Mucosa of rectum (tissue), 2 donors: ENCODE data around the gene PPP2R5E.

Experiments used
- H3K27ac ChIP-seq, 2 donors: one replicate each; pipeline ENCODE4 v1.7.0; 2013; ENCODE audit warnings: inconsistent platforms in 2 of 2, low read depth in 2 of 2, low read length in 2 of 2
- H3K27me3 ChIP-seq, 2 donors: one replicate each; pipeline ENCODE4 v1.7.0; 2013; ENCODE audit warnings: low read length in 2 of 2; ENCODE audit not compliant: control insufficient read depth in 2 of 2, insufficient read depth in 2 of 2
- H3K36me3 ChIP-seq, 2 donors: one replicate each; pipeline ENCODE4 v1.7.0; 2013; ENCODE audit warnings: low read length in 2 of 2; ENCODE audit not compliant: control insufficient read depth in 2 of 2, insufficient read depth in 2 of 2
- H3K4me1 ChIP-seq, 2 donors: one replicate each; pipeline ENCODE4 v1.7.0; 2013; ENCODE audit warnings: low read length in 2 of 2, mild to moderate bottlenecking in 1 of 2; ENCODE audit not compliant: control insufficient read depth in 2 of 2, insufficient read depth in 2 of 2
- H3K4me3 ChIP-seq, 2 donors: one replicate each; pipeline ENCODE4 v1.7.0; 2013; ENCODE audit warnings: low read length in 2 of 2
- H3K9ac ChIP-seq, 2 donors: one replicate each; pipeline ENCODE4 v1.7.0; 2013; ENCODE audit warnings: low read length in 2 of 2, low read depth in 1 of 2, mild to moderate bottlenecking in 1 of 2
- H3K9me3 ChIP-seq, 2 donors: one replicate each; pipeline ENCODE4 v1.7.0; 2013; ENCODE audit warnings: low read length in 2 of 2; ENCODE audit not compliant: control insufficient read depth in 2 of 2
- donor health status: healthy.
- donor health status: Normal muscosa, but diverticular disease.

PPP2R5E gene

DNA sequence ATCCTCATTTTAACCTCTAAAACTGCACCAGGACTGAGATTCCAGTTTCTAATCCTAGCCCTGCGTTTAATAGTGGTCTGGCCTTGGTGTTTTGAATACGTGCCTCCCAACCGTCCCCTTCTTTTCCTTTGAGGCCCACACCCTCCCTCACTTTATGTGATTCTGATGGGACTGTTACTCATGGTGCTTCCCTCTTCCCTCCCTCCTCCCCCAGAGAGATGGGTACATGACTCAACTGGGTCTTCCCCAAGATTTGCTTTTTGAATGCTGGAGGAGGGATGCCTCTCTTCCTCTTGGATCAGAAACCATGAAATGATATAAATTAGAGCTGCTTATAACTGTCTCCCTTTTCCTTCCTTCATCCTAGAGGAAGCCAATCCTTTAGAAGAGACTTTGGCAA, 8.2 kb upstream of the PPP2R5E start:
- Histone ChIP-seq H3K9me3 (no peaks in the 10 kb centered on the region), H3K4me3 (no peak overlapping the region), H3K9ac (no peak overlapping the region), H3K4me1 (no peaks in the 10 kb centered on the region), H3K36me3 (no peaks in the 10 kb centered on the region), H3K27ac (no peak overlapping the region), H3K27me3 (no peaks in the 10 kb centered on the region)

DNA sequence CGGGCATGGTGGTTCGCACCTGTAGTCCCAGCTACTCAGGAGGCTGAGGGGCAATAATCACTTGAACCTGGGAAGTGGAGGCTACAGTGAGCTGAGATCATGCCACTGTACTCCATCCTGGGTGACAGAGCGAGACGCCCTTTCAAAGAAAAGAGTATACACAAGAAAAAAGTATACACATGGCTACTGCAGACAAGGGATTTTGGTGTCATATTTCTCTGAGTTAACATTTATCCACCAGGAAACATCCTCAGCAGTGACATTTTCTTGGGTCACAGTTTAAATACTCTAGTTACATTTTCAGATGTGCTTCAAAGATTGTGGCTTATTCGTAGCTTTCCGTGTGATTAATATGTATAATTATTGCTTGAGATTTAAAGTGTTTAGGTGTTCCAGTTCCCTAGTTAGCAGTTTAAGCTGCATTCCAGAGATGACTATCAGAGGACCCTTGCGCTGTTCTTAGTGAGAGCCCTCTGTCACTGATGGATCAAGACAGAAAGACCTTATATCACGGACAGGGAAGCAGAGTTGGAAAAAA, 4.7 kb upstream of the PPP2R5E start:
- no peak overlapping the region for H3K9ac ChIP-seq
- no peaks in the 10 kb centered on the region for H3K27me3 ChIP-seq
- H3K9me3 ChIP-seq = no peaks in the 10 kb centered on the region
- H3K36me3 ChIP-seq = no peaks in the 10 kb centered on the region
- H3K27ac ChIP-seq = no peak overlapping the region
- H3K4me1 ChIP-seq = peaks cover 0 to 6% of the 10 kb centered on the region in 2 donors
- H3K4me3 ChIP-seq = no peak overlapping the region

DNA sequence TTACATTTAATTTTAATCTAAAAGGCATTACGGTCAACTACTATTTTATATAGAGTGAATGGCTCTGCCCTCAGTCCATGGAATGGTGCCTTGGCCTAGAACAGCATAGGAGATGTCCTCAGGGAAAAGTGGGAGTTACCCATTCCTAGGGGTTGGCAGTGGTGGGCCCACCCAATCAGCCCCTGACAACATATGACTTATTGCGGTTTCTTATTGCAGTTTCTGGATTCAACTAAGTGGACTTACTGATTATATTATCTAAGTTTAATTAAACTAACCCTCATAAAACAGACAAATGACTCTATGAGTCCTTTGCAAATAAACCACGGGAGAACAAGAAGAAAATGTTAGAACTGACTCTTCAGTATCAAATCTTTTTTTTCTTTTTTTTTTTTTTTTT, 2.3 kb upstream of the PPP2R5E start:
- H3K36me3 ChIP-seq = no peaks in the 10 kb centered on the region
- H3K9ac ChIP-seq = no peak overlapping the region
- peaks cover 6 to 15% of the 10 kb centered on the region in 2 donors for H3K4me1 ChIP-seq
- no peak overlapping the region for H3K4me3 ChIP-seq
- H3K9me3 ChIP-seq = no peaks in the 10 kb centered on the region
- no peaks in the 10 kb centered on the region for H3K27me3 ChIP-seq
- H3K27ac ChIP-seq = no peak overlapping the region

DNA sequence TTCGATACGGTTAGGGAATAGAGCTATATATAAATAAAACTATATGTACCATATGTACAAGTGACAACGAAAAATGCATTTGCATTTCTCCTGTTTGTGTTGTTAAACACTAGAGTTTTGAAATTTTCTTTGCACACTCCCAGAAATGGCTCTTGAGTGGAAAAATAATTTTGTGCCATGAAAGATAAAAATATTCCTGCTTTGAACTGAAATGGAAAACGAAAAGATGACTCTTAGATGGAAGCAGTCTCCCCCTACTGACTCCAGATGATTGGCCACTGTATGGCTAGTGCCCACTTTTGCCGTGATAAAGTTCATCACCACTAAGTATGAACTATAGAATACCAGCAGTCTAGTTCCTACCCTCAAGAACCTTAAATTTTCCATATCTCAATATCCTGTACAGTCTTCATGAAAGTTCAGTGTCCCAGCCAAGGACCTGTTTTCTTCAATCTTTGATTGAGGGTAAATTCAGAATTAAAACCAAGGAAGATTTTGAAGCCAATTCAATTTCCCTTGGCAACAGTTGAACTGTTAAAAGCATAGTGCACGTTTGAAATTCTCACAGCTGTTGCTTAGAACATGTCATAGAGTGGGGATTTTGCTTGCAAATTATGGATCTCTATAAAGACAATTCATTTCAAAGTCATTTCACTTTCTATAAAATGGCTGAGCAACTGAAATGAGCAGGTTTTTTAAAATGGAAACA, 1.6 kb upstream of the PPP2R5E start:
- peak overlapping the region in 1 of 2 donors; percentile 96 for H3K9ac ChIP-seq
- H3K4me3 ChIP-seq = peak overlapping the region in 1 of 2 donors; percentile 95

DNA sequence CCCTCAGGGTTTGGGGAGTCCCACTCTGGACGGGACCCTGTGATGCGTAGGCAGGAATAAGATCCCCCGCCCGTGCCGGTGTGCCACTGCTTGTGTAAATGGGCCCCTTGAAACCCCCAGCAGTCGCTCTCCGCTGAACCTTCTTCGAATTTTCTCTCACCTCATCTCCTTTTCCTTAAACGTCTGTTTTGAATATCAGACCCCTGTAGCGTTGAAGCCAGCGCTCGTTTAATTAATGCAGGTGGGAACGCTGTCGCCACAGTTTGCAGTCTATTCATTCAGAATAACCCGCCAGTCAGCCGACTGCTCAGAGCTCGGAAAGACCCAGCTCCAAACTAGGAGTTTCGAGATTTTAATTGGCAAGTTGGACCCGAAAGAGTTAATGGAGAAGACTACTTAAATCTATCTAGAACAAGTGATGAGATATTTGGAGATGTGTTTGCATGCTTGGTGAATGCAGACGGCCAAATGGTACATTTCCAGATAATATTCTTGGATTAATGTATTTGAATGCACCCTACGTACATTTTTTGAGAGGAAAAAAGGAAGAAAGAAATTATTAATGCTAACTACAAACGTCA, 739 bp upstream of the PPP2R5E start:
- H3K36me3 ChIP-seq = peaks cover 8 to 10% of the 10 kb centered on the region in 2 donors
- peaks cover 6 to 15% of the 10 kb centered on the region in 2 donors for H3K4me1 ChIP-seq
- no peaks in the 10 kb centered on the region for H3K9me3 ChIP-seq
- peak overlapping the region; percentile 94 to 95 for H3K4me3 ChIP-seq
- no peaks in the 10 kb centered on the region for H3K27me3 ChIP-seq
- peak overlapping the region; percentile 96 for H3K9ac ChIP-seq
- peak overlapping the region; percentile 81 to 91 for H3K27ac ChIP-seq

More for the DNA sequence above, 1.6 kb upstream of the PPP2R5E start:
- Histone ChIP-seq H3K9me3 (no peaks in the 10 kb centered on the region), H3K27ac (no peak overlapping the region), H3K27me3 (no peaks in the 10 kb centered on the region), H3K4me1 (peaks cover 6 to 15% of the 10 kb centered on the region in 2 donors), H3K36me3 (peaks cover 1 to 2% of the 10 kb centered on the region in 2 donors)

DNA sequence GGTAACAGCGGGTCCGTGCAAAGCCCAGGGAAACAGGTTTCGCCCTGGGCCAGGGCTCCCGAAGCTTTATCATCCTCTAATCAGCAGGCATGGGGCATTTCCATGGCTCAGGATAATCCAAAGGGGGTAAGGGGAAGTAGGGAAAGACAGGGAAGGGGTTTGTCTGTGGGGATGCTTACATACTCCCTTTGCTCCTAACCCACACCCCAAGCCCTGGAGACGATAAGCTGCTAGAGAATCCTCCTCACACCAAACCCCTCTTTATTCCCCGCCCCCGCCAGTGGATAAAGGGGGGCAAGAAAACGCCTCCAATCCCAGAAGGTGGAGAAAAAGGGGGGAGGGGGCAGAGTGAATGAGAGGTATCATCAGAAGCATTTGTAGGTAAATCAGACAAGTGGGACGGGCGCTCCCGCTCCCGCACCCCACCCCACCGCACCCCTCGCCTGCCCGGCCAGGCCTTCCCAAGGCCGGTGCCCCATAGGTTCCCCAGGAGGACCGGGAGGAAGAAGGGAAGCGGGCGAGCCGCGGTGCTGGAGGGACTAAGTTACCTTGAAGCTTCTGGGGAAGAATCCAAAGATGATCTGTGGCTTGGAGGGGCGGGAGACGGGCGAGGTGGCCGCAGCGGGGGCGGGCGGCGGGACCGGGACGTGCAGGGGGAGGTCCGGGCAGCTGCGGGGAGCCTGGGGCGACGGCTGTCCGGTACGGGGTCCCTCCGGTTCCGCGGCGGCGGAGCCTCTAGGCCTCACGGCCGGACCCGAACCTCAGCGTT, 762 bp downstream of the PPP2R5E start:
- Histone ChIP-seq H3K27ac (peak overlapping the region; percentile 91 to 96), H3K36me3 (peaks cover 11 to 18% of the 10 kb centered on the region in 2 donors), H3K9me3 (no peaks in the 10 kb centered on the region), H3K27me3 (no peaks in the 10 kb centered on the region), H3K4me1 (peaks cover 6 to 15% of the 10 kb centered on the region in 2 donors), H3K9ac (peak overlapping the region; percentile 79 to 82), H3K4me3 (peak overlapping the region; percentile 90 to 99)

DNA sequence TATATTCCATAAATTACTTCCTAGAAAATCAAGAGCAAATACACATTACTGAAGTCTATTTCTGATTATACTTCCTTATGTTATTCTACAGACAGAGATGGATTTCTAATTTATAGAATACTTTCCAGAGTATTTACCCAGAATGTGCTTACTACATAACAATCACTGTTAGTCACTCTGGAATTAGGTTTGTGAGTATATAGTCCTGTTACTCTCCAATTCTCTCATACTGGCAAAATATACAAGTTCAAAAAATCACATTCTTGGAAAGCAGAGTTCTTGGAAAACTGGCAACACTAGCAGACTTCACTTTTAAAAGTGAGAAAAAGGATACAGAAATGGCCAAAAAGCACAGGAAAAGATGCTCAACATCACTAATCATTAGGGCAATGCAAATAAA, 7.3 kb downstream of the PPP2R5E start:
- Histone ChIP-seq H3K36me3 (peaks cover 28 to 32% of the 10 kb centered on the region in 2 donors), H3K9me3 (no peaks in the 10 kb centered on the region), H3K4me1 (peaks cover 0 to 1% of the 10 kb centered on the region in 2 donors), H3K27me3 (no peaks in the 10 kb centered on the region), H3K27ac (no peak overlapping the region), H3K4me3 (no peak overlapping the region), H3K9ac (no peak overlapping the region)

DNA sequence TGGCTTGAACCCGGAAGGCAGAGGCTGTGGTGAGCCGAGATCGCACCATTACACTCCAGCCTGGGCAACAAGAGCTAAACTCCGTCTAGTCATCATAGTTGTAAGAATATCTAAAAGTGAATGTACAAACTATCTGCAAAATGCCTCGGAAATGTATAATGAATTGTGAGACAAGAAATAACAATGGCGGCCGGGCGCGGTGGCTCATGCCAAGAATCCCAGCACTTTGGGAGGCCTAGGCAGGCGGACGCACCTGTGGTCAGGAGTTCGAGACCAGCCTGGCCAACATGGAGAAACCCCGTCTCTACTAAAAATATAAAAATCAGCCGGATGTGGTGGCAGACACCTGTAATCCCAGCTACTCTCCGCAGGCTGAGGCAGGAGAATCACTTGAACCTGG, 9.7 kb downstream of the PPP2R5E start:
- H3K4me3 ChIP-seq = no peak overlapping the region
- H3K27me3 ChIP-seq = no peaks in the 10 kb centered on the region
- H3K36me3 ChIP-seq = peaks cover 19 to 22% of the 10 kb centered on the region in 2 donors
- H3K27ac ChIP-seq = no peak overlapping the region
- H3K9ac ChIP-seq = no peak overlapping the region
- H3K9me3 ChIP-seq = no peaks in the 10 kb centered on the region
- no peaks in the 10 kb centered on the region for H3K4me1 ChIP-seq

DNA sequence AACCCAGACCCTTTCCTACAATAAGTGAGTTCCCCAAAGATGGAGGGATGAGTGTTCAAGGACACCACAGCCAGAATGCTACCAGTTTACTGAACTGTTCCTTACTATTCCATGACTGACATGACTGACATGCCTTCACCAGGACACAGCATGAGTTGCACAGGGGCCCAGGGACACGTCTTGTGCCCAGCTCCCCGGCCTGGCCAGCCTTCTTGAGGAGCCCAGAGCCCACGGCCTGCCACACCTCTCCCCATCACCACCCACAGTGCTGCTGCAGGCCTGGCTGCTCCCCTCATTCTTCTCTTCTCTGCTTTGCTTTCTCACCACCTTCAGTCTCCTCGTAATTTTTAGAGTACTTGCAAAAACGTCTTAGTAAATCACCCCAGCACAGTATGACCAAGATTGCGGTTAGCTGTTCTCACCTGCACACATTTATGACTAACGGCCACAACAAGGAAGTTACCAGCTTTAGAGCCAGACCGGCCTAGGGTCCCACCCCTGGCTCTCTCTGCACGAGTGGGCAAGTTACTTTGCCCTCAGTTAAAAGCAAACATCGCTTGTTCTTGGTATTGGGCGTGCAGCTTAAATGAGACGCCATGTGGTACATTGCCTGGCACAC, 18.5 kb downstream of the PPP2R5E start:
- H3K9me3 ChIP-seq = no peaks in the 10 kb centered on the region
- H3K4me3 ChIP-seq = peak overlapping the region in 1 of 2 donors; percentile 31
- peak overlapping the region; percentile 9 to 52 for H3K9ac ChIP-seq
- peaks cover 20 to 22% of the 10 kb centered on the region in 2 donors for H3K4me1 ChIP-seq
- H3K27me3 ChIP-seq = no peaks in the 10 kb centered on the region
- H3K36me3 ChIP-seq = peaks cover 1 to 4% of the 10 kb centered on the region in 2 donors
- peak overlapping the region; percentile 87 to 92 for H3K27ac ChIP-seq
